SU-DHL-6 (cell line): ENCODE results near the gene XCL1.

ENCODE experiments used
- H2AFZ ChIP-seq: fragments of 200-600 bp; sonication (generic); 2 replicates; pipeline ENCODE4 v1.6.1; 2014; ENCODE audit warnings: low read depth, mild to moderate bottlenecking, moderate library complexity, mixed read lengths, antibody characterized with exemption, low read length; ENCODE audit not compliant: severe bottlenecking
- H3F3A ChIP-seq: fragments of 200-600 bp; shearing (Covaris generic); 2 replicates; pipeline ENCODE4 v1.6.0; 2016; ENCODE audit warnings: antibody characterized with exemption, mild to moderate bottlenecking; ENCODE audit not compliant: insufficient read depth
- H3K27ac ChIP-seq: fragments of 200-600 bp; sonication (generic); 2 replicates; pipeline ENCODE4 v1.5.1; 2016; ENCODE audit warnings: low read depth, mild to moderate bottlenecking, low read length, moderate library complexity, mixed read lengths
- H3K27me3 ChIP-seq: fragments of 200-600 bp; sonication (generic), shearing (Covaris generic); 2 replicates; pipeline ENCODE4 v1.6.0; 2014; ENCODE audit warnings: mild to moderate bottlenecking, low read length
- H3K36me3 ChIP-seq: fragments of 200-600 bp; sonication (generic); 2 replicates; pipeline ENCODE4 v1.6.1; 2014; ENCODE audit warnings: mild to moderate bottlenecking, low read length, mixed read lengths
- H3K4me2 ChIP-seq: fragments of 300-600, 200-600 bp; shearing (Covaris generic), sonication (generic); 2 replicates; pipeline ENCODE4 v1.6.0; 2014; ENCODE audit warnings: low read length, low read depth, mild to moderate bottlenecking; ENCODE audit not compliant: poor library complexity, severe bottlenecking
- H3K4me3 ChIP-seq: fragments of 200-600 bp; sonication (generic); 2 replicates; pipeline ENCODE4 v1.5.1; 2014; ENCODE audit warnings: antibody characterized with exemption, low read length, mild to moderate bottlenecking, mixed read lengths; ENCODE audit not compliant: insufficient read depth, poor library complexity, severe bottlenecking
- H3K79me2 ChIP-seq: fragments of 200-600 bp; sonication (generic); 2 replicates; pipeline ENCODE4 v1.6.1; 2014; ENCODE audit warnings: mild to moderate bottlenecking, low read length, moderate library complexity; ENCODE audit not compliant: insufficient read depth
- H3K9ac ChIP-seq: fragments of 200-600 bp; sonication (generic); 2 replicates; pipeline ENCODE4 v1.7.0; 2014; ENCODE audit warnings: mild to moderate bottlenecking, low read length
- H3K9me2 ChIP-seq: fragments of 200-600 bp; sonication (generic); replicated peaks from 2 replicates; pipeline ENCODE4 v1.6.1; 2014; ENCODE audit warnings: low read length; ENCODE audit not compliant: insufficient read depth
- H3K9me3 ChIP-seq: fragments of 200-600 bp; sonication (generic); 2 replicates; pipeline ENCODE4 v1.6.1; 2014; ENCODE audit warnings: low read length, mixed read lengths; ENCODE audit not compliant: insufficient read depth
- H4K20me1 ChIP-seq: fragments of 200-600 bp; sonication (generic); 2 replicates; pipeline ENCODE4 v1.6.1; 2014; ENCODE audit warnings: low read depth, mild to moderate bottlenecking, antibody characterized with exemption, low read length, moderate library complexity, mixed read lengths
- CTCF ChIP-seq: fragments of 200-600 bp; sonication (generic); IDR thresholded peaks from one replicate; pipeline ENCODE4 v1.5.1; 2017; ENCODE audit warnings: antibody characterized with exemption, mild to moderate bottlenecking, low read length, moderate library complexity; ENCODE audit not compliant: insufficient read depth, poor library complexity, severe bottlenecking
- EZH2phosphoT487 ChIP-seq: fragments of 200-600 bp; sonication (generic), shearing (Covaris generic); conservative IDR thresholded peaks from 2 replicates; pipeline ENCODE4 v1.6.1; 2018; ENCODE audit warnings: mild to moderate bottlenecking, antibody characterized with exemption, low read length, moderate library complexity, mixed read lengths

Gene XCL1

GRCh38 chr1:168606096-168606495 lies 29.7 kb downstream of the XCL1 start:
- Histone ChIP-seq H3K4me3 (no peak overlapping the region), H3K9me2 (no peaks in the 10 kb centered on the region), H4K20me1 (no peaks in the 10 kb centered on the region), H3K79me2 (no peaks in the 10 kb centered on the region), H3K9me3 (no peaks in the 10 kb centered on the region), H3K27me3 (no peaks in the 10 kb centered on the region), H3K4me2 (no peak overlapping the region), H3F3A (no peaks in the 10 kb centered on the region), H3K27ac (no peak overlapping the region), H3K9ac (no peak overlapping the region), H2AFZ (no peak overlapping the region), H3K36me3 (no peaks in the 10 kb centered on the region)
- TF ChIP-seq CTCF (no peak), EZH2phosphoT487 (no peak)

- no peaks in the 10 kb centered on the region for H3K79me2 ChIP-seq
- H3K9me3 ChIP-seq: no peaks in the 10 kb centered on the region
- H3K36me3 ChIP-seq: no peaks in the 10 kb centered on the region
- H3K9me2 ChIP-seq: no peaks in the 10 kb centered on the region
- H3K4me2 ChIP-seq: no peak overlapping the region
- TF ChIP-seq CTCF (no peak), EZH2phosphoT487 (no peak)
- H2AFZ ChIP-seq: no peak overlapping the region
- no peak overlapping the region for H3K27ac ChIP-seq
- no peak overlapping the region for H3K9ac ChIP-seq
- H3F3A ChIP-seq: no peaks in the 10 kb centered on the region
- no peaks in the 10 kb centered on the region for H4K20me1 ChIP-seq
- no peak overlapping the region for H3K4me3 ChIP-seq
- H3K27me3 ChIP-seq: no peaks in the 10 kb centered on the region
Measured at GRCh38 chr1:168607872-168608428, 31.5 kb downstream of the XCL1 start.

GRCh38 chr1:168608796-168609715 lies 32.7 kb downstream of the XCL1 start:
- Histone ChIP-seq H4K20me1 (no peaks in the 10 kb centered on the region), H3K79me2 (no peaks in the 10 kb centered on the region), H3F3A (no peaks in the 10 kb centered on the region), H3K9ac (no peak overlapping the region), H3K9me2 (no peaks in the 10 kb centered on the region), H3K9me3 (no peaks in the 10 kb centered on the region), H3K4me2 (no peak overlapping the region), H3K4me3 (no peak overlapping the region), H3K36me3 (no peaks in the 10 kb centered on the region), H2AFZ (no peak overlapping the region), H3K27ac (no peak overlapping the region), H3K27me3 (no peaks in the 10 kb centered on the region)
- TF ChIP-seq EZH2phosphoT487 (no peak), CTCF (no peak)
